IPS-11a (cell line): ENCODE measurements around the gene SLC24A3.
"Not testable (repeated sequence)": the region's sequence is repeated elsewhere in the genome, so short reads cannot be mapped to it uniquely, and the experiment has no call there.

Experiments
- H3K4me3 ChIP-seq: one replicate; pipeline ENCODE4 v1.5.1; 2013; ENCODE audit warnings: low read depth, low read length, control low read depth

Gene SLC24A3

GRCh38 chr20:19727251-19727847 lies 514.9 kb downstream of the SLC24A3 start:
- no peak overlapping the region for H3K4me3 ChIP-seq

DNA sequence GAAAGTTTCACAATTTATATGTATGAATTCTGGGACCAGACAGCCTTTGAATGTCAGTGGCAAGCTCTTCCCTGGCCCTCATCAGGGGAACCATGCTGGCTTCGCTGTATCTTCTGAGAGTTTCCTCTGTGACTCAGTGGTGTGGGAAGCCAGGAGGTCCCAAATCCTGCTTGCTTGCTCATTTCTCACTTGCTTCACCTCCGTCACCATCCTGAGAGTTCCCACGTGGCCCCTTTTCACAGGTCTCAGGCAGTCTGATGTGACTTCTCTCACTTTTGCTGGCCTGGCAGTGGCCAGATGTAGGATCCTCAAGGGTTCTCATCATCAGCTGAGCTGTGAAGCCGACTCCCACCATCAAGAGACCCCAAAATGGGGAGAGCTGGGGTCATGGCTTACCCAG lies 517.2 kb downstream of the SLC24A3 start:
- no peak overlapping the region for H3K4me3 ChIP-seq

GRCh38 chr20:19730706-19731105 lies 518.3 kb downstream of the SLC24A3 start:
- no peak overlapping the region for H3K4me3 ChIP-seq

GRCh38 chr20:19734811-19735210 lies 522.4 kb downstream of the SLC24A3 start:
- no peak overlapping the region for H3K4me3 ChIP-seq

DNA sequence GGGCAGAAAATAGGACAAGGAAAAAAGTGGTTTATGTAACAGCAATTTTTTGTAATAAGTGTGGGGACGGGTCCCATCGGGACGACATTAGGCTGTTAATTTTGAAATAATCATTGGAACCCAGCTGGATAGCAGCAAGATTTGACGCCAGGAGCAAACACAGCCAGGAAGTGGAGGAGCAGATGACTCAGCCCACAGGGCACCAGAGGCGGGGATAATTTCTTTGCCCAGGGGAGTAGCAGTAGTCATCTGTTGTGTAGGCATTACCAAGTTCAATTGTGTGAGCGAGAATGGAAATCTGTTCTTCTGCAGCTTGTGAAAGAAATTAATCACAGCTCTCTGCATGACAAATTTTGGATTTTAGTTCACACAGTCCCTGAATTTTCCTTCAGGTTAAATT lies 523.0 kb downstream of the SLC24A3 start:
- H3K4me3 ChIP-seq, result no peak overlapping the region

GRCh38 chr20:19737025-19737424 lies 524.6 kb downstream of the SLC24A3 start:
- H3K4me3 ChIP-seq, result no peak overlapping the region

GRCh38 chr20:19738951-19739350 lies 526.5 kb downstream of the SLC24A3 start:
- H3K4me3 ChIP-seq, result no peak overlapping the region

DNA sequence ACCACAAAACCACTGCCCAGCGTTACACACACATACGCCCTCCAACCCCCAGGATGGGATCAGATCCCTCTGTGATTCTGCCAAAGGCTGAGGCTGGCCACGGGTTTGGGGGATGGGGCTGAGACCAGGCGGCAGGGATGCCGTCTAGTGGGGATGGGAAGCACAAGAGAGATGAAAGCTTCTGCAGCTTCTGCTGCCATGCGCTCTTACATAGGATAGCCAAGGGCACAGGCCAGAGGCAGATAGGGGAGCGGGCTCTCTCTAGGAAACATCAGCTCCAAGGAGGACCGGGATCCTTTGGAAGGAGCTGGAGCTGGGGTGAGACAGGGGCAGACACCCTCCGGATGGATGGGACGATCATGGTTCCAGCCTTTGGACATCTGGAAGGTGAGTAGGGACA lies 526.9 kb downstream of the SLC24A3 start:
- no peak overlapping the region for H3K4me3 ChIP-seq

GRCh38 chr20:19740512-19740911 lies 528.1 kb downstream of the SLC24A3 start:
- H3K4me3 ChIP-seq, result no peak overlapping the region

DNA sequence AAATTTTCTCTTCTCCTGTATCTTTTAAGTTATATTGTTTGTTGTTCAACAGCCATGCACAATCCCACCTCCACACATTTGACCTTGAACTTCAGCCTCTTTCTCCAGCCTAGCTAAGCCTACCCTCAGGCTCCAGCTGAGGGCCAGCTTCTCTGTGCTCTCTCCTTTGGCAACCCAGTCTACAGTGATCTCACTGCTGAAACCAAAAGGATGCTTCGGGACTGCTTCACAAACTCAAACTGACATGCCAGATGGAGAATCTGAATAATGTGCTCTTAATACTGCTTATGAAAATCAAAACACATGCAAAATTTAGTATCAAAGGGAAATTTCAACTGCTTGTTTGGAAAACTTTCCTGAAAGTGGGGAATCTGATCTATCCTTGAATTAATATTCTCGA lies 529.5 kb downstream of the SLC24A3 start:
- H3K4me3 ChIP-seq, result no peak overlapping the region

DNA sequence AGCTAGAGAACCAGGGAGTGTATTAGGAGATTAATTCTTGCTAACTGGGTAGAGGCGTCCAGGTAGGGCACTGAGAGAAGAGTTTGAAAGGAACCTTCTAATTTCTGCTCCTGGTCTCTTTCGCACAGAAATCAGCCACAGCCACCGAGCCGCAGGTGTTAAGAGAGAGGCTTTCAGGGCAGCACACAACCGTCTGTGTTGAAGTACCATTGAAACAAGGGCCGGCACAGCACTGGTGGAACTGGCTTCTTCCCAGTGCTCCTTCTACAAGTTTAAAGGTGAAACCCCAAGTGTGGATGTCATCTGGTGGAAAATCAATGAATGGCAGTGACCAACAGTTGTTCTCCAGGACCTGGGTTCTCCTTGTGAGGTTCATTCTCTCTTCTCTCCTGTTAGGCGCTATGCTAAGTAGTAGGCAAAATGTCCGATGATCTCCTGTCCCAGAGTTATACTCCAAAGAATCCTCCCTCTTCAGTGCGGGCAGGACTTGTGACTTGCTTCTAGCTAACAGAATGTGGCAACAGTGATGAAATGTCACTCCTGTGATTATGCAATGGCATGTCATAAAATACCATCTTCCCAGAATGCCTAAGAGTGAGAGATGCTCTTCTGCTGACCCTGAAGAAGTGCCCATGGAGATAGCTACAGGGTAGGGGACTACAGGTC lies 530.7 kb downstream of the SLC24A3 start:
- no peak overlapping the region for H3K4me3 ChIP-seq

GRCh38 chr20:19743640-19743995 lies 531.2 kb downstream of the SLC24A3 start:
- no peak overlapping the region for H3K4me3 ChIP-seq

DNA sequence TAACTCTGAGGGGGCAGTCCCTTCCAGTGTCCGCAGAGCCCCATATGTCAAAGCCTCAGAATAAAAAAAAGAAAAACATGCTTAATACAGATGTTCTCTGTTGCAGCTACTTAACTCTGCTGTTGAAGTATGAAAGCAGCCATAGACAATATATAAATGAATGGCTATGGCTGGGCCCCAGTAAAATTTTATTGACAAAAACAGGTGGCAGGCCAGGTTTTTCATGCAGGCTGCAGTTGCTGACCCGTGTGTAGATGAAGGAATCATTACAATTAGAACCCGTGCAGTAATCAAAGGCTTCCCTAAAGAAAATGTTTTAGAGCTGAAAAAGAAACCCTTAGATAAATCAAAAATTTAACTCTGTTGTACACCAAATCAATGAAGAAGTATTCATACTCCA lies 532.7 kb downstream of the SLC24A3 start:
- no peak overlapping the region for H3K4me3 ChIP-seq

GRCh38 chr20:19745584-19745983 lies 533.1 kb downstream of the SLC24A3 start:
- no peak overlapping the region for H3K4me3 ChIP-seq

GRCh38 chr20:19746396-19746795 lies 534.0 kb downstream of the SLC24A3 start:
- H3K4me3 ChIP-seq, result no peak overlapping the region

- H3K4me3 ChIP-seq, result no peak overlapping the region
Measured at GRCh38 chr20:19747903-19748302, 535.5 kb downstream of the SLC24A3 start.

DNA sequence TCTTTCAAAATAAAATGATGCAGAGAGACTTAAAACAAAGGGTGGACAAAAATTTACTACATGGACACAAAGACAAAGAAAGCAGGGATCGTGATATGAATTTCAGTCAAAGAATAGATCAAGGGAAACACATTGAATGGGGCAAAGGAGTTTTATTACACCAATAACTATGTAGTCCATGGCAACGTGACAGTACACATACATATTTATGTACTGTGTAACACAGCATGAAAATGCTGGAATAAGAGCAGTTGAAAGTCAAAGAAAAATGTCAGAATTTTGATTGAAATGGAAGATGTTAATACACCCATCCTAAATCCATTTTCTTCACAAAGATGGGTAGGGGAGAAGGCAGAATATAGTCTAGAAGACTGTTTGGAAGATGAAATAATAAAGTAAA lies 536.2 kb downstream of the SLC24A3 start:
- H3K4me3 ChIP-seq, result no peak overlapping the region

DNA sequence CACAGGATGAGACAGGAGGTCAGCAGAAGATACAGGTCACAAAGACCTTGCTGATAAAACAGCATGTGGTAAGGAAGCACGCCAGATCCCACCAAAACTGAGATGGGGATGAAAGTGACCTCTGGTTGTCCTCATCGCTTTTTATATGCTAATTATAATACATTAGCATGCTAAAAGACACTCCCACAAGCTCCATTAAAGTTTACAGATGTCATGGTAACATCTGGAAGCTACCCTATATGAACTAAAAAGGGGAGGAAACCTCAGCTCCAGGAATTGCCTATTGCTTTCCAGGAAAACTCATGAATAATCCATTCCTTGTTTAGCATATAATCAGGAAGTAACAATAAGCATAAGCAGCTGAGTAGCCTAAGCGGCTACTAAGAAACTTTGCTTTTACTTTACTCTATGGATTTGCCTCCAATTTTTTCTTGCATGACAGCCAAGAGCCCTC lies 537.2 kb downstream of the SLC24A3 start:
- no peak overlapping the region for H3K4me3 ChIP-seq

GRCh38 chr20:19750101-19750606 lies 537.7 kb downstream of the SLC24A3 start:
- no peak overlapping the region for H3K4me3 ChIP-seq

- no peak overlapping the region for H3K4me3 ChIP-seq
Measured at GRCh38 chr20:19750907-19751636, 538.6 kb downstream of the SLC24A3 start.

DNA sequence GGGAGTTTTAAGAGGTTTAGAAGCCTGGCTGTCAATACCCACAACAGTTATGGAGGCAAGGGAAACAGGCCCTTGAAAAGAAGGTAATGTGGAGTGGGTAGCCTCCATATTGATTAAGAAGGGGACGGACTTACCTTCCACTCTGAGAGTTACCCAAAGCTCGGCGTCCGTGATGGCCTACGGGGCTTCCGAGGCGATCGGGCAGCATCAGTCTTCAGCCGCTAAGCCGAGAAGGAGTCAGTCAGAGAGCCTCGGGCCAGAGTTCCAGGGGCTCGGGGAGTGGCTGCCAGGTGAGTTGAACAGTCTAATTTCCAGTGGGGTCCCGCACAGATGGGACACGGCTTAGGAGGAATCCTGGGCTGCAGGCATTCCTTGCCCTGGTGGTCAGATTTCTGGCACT lies 541.8 kb downstream of the SLC24A3 start:
- H3K4me3 ChIP-seq, result not testable (repeated sequence)
